ENCODE data around the gene CRMP1. TPM values are rescaled to one million over a fixed set of nuclear protein-coding genes. Genes with fewer than 3 reads are reported as not detected.

Gene CRMP1
- total RNA-seq, 4 donors from 2014 or later, result 0.62 to 4.3 (median 1.6) TPM

DNA sequence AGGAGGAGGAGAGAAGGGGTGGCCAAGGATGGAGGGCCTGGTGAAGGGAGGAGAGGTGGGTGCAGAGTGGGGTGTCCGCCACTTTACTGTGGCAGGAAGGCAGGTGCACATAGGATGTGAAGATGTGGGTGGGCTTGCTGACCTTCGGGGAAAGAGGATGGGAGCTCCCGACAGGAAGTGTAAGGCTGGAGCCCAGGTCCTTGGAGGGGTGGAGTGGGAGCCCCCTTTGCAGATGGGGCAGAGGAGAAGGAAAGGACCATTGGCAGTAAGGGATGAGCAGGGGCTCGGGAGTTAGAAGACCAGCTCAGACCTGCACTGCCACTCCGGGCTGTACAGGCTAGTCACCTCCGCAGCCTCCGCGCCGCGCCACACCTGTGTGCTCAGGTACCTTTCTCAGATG, 92.4 kb downstream of the CRMP1 start:
- no peaks in the 10 kb centered on the region for H3K9me3 ChIP-seq
- ATAC-seq, result no peak
- TF ChIP-seq POLR2AphosphoS5 (IDR thresholded peaks at IDR 0.05), result no peak
- TF ChIP-seq, protein P1, sequence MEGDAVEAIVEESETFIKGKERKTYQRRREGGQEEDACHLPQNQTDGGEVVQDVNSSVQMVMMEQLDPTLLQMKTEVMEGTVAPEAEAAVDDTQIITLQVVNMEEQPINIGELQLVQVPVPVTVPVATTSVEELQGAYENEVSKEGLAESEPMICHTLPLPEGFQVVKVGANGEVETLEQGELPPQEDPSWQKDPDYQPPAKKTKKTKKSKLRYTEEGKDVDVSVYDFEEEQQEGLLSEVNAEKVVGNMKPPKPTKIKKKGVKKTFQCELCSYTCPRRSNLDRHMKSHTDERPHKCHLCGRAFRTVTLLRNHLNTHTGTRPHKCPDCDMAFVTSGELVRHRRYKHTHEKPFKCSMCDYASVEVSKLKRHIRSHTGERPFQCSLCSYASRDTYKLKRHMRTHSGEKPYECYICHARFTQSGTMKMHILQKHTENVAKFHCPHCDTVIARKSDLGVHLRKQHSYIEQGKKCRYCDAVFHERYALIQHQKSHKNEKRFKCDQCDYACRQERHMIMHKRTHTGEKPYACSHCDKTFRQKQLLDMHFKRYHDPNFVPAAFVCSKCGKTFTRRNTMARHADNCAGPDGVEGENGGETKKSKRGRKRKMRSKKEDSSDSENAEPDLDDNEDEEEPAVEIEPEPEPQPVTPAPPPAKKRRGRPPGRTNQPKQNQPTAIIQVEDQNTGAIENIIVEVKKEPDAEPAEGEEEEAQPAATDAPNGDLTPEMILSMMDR (IDR thresholded peaks at IDR 0.05), result no peak
- TF ChIP-seq EP300 (IDR thresholded peaks at IDR 0.05), result no peak
- no peak for TF ChIP-seq POLR2A (IDR thresholded peaks at IDR 0.05)
- no peaks in the 10 kb centered on the region for H3K4me1 ChIP-seq
- 83 to 86% methylated on average over 7 of the region's 10 CpGs for WGBS, 2 donors (ENCODE audit: low coverage in 1 of 2)
- no peak overlapping the region for H3K4me3 ChIP-seq
- no peaks in the 10 kb centered on the region for H3K27me3 ChIP-seq
- H3K27ac ChIP-seq, result no peak overlapping the region
- peaks cover 0 to 100% of the 10 kb centered on the region in 2 donors for H3K36me3 ChIP-seq

GRCh38 chr4:5799406-5799805, 93.5 kb downstream of the CRMP1 start:
- 60 to 68% methylated on average over 1 to 3 of the region's 11 CpGs for WGBS, 2 donors (ENCODE audit: low coverage in 1 of 2)
- TF ChIP-seq, protein P1 (IDR thresholded peaks at IDR 0.05), result no peak
- H3K27me3 ChIP-seq, result no peaks in the 10 kb centered on the region
- H3K9me3 ChIP-seq, result no peaks in the 10 kb centered on the region
- peaks cover 0 to 100% of the 10 kb centered on the region in 2 donors for H3K36me3 ChIP-seq
- H3K4me1 ChIP-seq, result no peaks in the 10 kb centered on the region
- H3K27ac ChIP-seq, result no peak overlapping the region
- ATAC-seq, result no peak
- no peak overlapping the region for H3K4me3 ChIP-seq

DNA sequence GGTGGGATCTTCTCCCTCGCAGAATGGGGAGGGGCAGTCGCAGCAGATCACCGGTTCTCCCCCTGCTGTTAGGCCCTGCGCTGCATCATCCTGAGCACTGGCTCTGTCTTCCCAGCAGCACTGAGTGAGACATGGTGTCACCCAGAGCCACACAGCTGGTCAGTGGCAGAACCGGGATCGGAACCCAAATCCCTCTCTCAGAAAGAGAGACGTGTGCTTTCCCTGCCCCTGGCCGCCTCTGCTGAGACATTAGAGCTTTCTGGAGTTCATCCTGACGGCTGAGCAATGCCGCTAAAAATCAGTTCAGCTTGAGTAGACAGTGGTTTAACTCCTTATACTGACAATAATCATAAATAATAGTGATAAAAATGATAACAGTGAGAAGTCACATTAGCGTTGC, 93.9 kb downstream of the CRMP1 start:
- no peak for ATAC-seq
- peaks cover 0 to 96% of the 10 kb centered on the region in 2 donors for H3K36me3 ChIP-seq
- no peaks in the 10 kb centered on the region for H3K4me1 ChIP-seq
- WGBS, 2 donors (ENCODE audit: low coverage in 1 of 2), result 77 to 88% methylated on average over 3 to 6 of the region's 11 CpGs
- no peak overlapping the region for H3K4me3 ChIP-seq
- no peaks in the 10 kb centered on the region for H3K27me3 ChIP-seq
- H3K27ac ChIP-seq, result no peak overlapping the region
- TF ChIP-seq, protein P1 (IDR thresholded peaks at IDR 0.05), result no peak
- no peaks in the 10 kb centered on the region for H3K9me3 ChIP-seq

DNA sequence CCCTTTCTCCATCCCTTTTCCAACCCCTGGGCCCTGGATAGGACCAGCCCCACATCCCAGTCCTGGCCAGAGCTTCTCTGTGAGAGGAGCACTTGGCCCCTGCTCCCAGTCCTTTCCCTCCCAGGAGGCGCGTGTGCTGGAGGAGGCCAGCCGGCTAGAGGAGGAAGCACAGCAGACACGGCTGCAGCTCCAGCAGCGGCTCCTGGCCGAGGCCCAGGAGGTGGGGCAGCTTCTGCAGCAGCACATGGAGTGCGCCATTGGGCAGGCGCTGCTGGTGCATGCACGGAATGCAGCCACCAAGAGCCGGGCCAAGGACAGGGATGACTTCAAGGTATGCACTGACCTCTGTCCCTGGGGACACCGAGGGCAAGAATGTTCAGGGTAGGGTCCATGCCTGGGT, 94.4 kb downstream of the CRMP1 start:
- Histone ChIP-seq H3K4me1 (no peaks in the 10 kb centered on the region), H3K4me3 (no peak overlapping the region), H3K9me3 (no peaks in the 10 kb centered on the region), H3K36me3 (peaks cover 0 to 96% of the 10 kb centered on the region in 2 donors), H3K27me3 (no peaks in the 10 kb centered on the region), H3K27ac (no peak overlapping the region)
- ATAC-seq, result peak; percentile 14
- TF ChIP-seq EP300 (IDR thresholded peaks at IDR 0.05), result no peak
- TF ChIP-seq, protein P1 (IDR thresholded peaks at IDR 0.05), result no peak
- TF ChIP-seq POLR2AphosphoS5 (IDR thresholded peaks at IDR 0.05), result no peak
- no peak for TF ChIP-seq POLR2A (IDR thresholded peaks at IDR 0.05)
- 90 to 100% methylated on average over 1 to 2 of the region's 11 CpGs for WGBS, 2 donors (ENCODE audit: low coverage in 1 of 2)

DNA sequence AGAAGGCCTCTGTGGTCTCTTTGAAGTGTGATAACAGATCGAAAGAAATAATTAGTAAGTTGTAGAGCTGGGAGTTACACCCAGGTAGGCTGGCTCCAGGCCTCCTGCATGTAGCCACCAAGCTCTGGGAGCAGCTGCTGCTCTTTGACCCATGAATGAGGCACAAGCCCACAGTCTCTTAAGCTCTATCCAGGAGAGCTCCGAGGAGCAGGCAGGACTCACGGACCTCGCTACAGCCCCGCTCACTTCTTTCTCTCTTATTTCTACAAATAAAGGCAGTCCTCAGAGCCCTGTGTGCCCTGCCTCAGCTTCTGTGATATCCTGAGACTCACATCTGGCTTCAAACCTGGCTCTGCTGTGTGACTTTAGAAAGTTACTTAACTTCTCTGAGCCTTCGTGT, 95.0 kb downstream of the CRMP1 start:
- H3K4me3 ChIP-seq, result no peak overlapping the region
- TF ChIP-seq POLR2AphosphoS5 (IDR thresholded peaks at IDR 0.05) (no peak), EP300 (IDR thresholded peaks at IDR 0.05) (no peak), POLR2A (IDR thresholded peaks at IDR 0.05) (no peak)
- TF ChIP-seq, protein P1 (IDR thresholded peaks at IDR 0.05), result no peak
- 94 to 100% methylated on average over 4 to 5 of the region's 6 CpGs for WGBS, 2 donors (ENCODE audit: low coverage in 1 of 2)
- peaks cover 0 to 92% of the 10 kb centered on the region in 2 donors for H3K36me3 ChIP-seq
- H3K27me3 ChIP-seq, result no peaks in the 10 kb centered on the region
- H3K9me3 ChIP-seq, result no peaks in the 10 kb centered on the region
- no peak overlapping the region for H3K27ac ChIP-seq
- no peaks in the 10 kb centered on the region for H3K4me1 ChIP-seq
- ATAC-seq, result no peak

All from gastroesophageal sphincter (tissue), 4 donors.